ENCODE results near the gene MAPKAPK2.

DNA sequence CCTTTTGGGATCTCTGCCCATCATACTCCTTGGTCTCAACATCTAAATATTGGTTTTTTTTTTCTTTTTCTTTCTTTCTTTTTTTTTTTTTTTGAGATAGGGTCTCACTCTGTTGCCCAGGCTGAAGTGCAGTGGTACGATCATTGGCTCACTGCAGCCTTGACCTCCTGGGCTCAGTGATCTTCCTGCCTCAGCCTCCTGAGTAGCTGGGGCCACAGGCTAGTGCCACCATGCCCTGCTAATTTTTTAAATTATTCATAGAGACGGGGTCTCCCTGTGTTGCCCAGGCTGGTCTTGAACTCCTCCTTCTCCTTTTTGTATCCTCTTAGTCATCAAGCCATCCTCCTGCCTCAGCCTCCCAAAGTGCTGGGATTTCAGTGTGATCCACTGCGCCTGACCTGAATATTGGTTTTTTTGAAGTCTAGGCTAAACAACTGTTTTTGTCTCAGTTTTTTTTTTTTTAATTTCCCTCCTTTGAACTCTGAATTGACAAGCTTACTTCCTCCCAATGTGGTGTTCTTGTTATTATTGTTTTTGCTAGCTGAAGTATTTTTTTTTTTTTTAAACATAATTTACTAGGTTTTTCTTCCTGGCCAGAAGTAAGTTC lies 30.9 kb downstream of the MAPKAPK2 start:
- TF ChIP-seq, protein P1, sequence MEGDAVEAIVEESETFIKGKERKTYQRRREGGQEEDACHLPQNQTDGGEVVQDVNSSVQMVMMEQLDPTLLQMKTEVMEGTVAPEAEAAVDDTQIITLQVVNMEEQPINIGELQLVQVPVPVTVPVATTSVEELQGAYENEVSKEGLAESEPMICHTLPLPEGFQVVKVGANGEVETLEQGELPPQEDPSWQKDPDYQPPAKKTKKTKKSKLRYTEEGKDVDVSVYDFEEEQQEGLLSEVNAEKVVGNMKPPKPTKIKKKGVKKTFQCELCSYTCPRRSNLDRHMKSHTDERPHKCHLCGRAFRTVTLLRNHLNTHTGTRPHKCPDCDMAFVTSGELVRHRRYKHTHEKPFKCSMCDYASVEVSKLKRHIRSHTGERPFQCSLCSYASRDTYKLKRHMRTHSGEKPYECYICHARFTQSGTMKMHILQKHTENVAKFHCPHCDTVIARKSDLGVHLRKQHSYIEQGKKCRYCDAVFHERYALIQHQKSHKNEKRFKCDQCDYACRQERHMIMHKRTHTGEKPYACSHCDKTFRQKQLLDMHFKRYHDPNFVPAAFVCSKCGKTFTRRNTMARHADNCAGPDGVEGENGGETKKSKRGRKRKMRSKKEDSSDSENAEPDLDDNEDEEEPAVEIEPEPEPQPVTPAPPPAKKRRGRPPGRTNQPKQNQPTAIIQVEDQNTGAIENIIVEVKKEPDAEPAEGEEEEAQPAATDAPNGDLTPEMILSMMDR (IDR thresholded peaks at IDR 0.05): no peak
- TF ChIP-seq POLR2A (IDR thresholded peaks at IDR 0.05): no peak
- no peak for TF ChIP-seq POLR2AphosphoS5 (IDR thresholded peaks at IDR 0.05)

All from upper lobe of left lung (tissue), 4 donors.